OCI-LY1 (cell line): Measurements from ENCODE around the gene DDX31.

Experiments
- H2AFZ ChIP-seq: fragments of 200-600 bp; sonication (generic), shearing (Covaris generic); 2 replicates; pipeline ENCODE4 v1.6.0; 2014; ENCODE audit warnings: antibody characterized with exemption, mild to moderate bottlenecking, low read length
- H3F3A ChIP-seq: fragments of 200-600 bp; sonication (generic), shearing (Covaris generic); 2 replicates; pipeline ENCODE4 v1.6.0; 2014; ENCODE audit warnings: mild to moderate bottlenecking, antibody characterized with exemption, low read length, moderate library complexity; ENCODE audit not compliant: insufficient read depth
- H3K27ac ChIP-seq: fragments of 200-600 bp; sonication (generic); 2 replicates; pipeline ENCODE4 v1.5.1; 2014; ENCODE audit warnings: low read length, mixed run types, mild to moderate bottlenecking, low read depth; ENCODE audit not compliant: poor library complexity, severe bottlenecking
- H3K27me3 ChIP-seq: fragments of 200-600 bp; sonication (generic); 2 replicates; pipeline ENCODE4 v1.6.0; 2014; ENCODE audit warnings: antibody characterized with exemption, mild to moderate bottlenecking, low read length, moderate library complexity; ENCODE audit not compliant: insufficient read depth
- H3K36me3 ChIP-seq: fragments of 200-600 bp; sonication (generic); 2 replicates; pipeline ENCODE4 v1.6.1; 2014; ENCODE audit warnings: mild to moderate bottlenecking, antibody characterized with exemption, low read length, moderate library complexity, mixed read lengths; ENCODE audit not compliant: insufficient read depth
- H3K4me1 ChIP-seq: fragments of 200-600 bp; sonication (generic); 2 replicates; pipeline ENCODE4 v1.5.1; 2014; ENCODE audit warnings: mild to moderate bottlenecking, low read length, moderate library complexity; ENCODE audit not compliant: insufficient read depth, severe bottlenecking
- H3K4me2 ChIP-seq: fragments of 200-600 bp; sonication (generic), shearing (Covaris generic); 2 replicates; pipeline ENCODE4 v1.6.1; 2014; ENCODE audit warnings: low read length
- H3K4me3 ChIP-seq: fragments of 200-600 bp; sonication (generic); 2 replicates; pipeline ENCODE4 v1.5.1; 2014; ENCODE audit warnings: low read length, low read depth, mild to moderate bottlenecking, mixed read lengths; ENCODE audit not compliant: poor library complexity, severe bottlenecking
- H3K79me2 ChIP-seq: fragments of 200-600 bp; shearing (Covaris generic); 2 replicates; pipeline ENCODE4 v1.6.1; 2016; ENCODE audit warnings: mixed run types, low read length, mixed read lengths; ENCODE audit not compliant: insufficient read depth
- H3K9ac ChIP-seq: fragments of 200-600 bp; sonication (generic), shearing (Covaris generic); 2 replicates; pipeline ENCODE4 v1.6.1; 2014; ENCODE audit warnings: mild to moderate bottlenecking, low read length, mixed read lengths
- H3K9me2 ChIP-seq: fragments of 200-600 bp; sonication (generic), shearing (Covaris generic); 2 replicates; pipeline ENCODE4 v1.6.1; 2014; ENCODE audit warnings: low read depth, mild to moderate bottlenecking, low read length, mixed read lengths
- H3K9me3 ChIP-seq: fragments of 200-600 bp; shearing (Covaris generic); 2 replicates; pipeline ENCODE4 v1.6.1; 2014; ENCODE audit warnings: low read length, mixed read lengths
- H4K20me1 ChIP-seq: fragments of 200-600 bp; sonication (generic), shearing (Covaris generic); 2 replicates; pipeline ENCODE4 v1.6.0; 2016; ENCODE audit warnings: mild to moderate bottlenecking, low read length; ENCODE audit not compliant: insufficient read depth
- CTCF ChIP-seq: fragments of 200-600 bp; sonication (generic), shearing (Covaris generic); IDR thresholded peaks from 2 replicates; pipeline ENCODE4 v1.5.1; 2017; ENCODE audit warnings: mild to moderate bottlenecking, antibody characterized with exemption, low read length, moderate library complexity, mixed read lengths
- EZH2 ChIP-seq: fragments of 200-600 bp; sonication (generic), shearing (Covaris generic); IDR thresholded peaks from 2 replicates; pipeline ENCODE4 v1.8.0; 2017; ENCODE audit warnings: borderline replicate concordance, mixed run types, mild to moderate bottlenecking, antibody characterized with exemption, low read length, moderate library complexity, mixed read lengths

Gene DDX31

GRCh38 chr9:132630116-132630515 lies 39.7 kb downstream of the DDX31 start:
- H3K4me2 ChIP-seq, result no peak overlapping the region
- no peaks in the 10 kb centered on the region for H3K4me1 ChIP-seq
- no peaks in the 10 kb centered on the region for H3K79me2 ChIP-seq
- H3F3A ChIP-seq, result no peaks in the 10 kb centered on the region
- no peaks in the 10 kb centered on the region for H3K9me3 ChIP-seq
- H3K9me2 ChIP-seq, result no peaks in the 10 kb centered on the region
- H3K4me3 ChIP-seq, result no peak overlapping the region
- H3K9ac ChIP-seq, result no peak overlapping the region
- H3K27me3 ChIP-seq, result no peaks in the 10 kb centered on the region
- peaks cover 79% of the 10 kb centered on the region for H3K36me3 ChIP-seq
- no peak overlapping the region for H2AFZ ChIP-seq
- no peaks in the 10 kb centered on the region for H4K20me1 ChIP-seq
- TF ChIP-seq EZH2 (no peak), CTCF (no peak)
- no peak overlapping the region for H3K27ac ChIP-seq

GRCh38 chr9:132628746-132629145 lies 41.0 kb downstream of the DDX31 start:
- no peak for TF ChIP-seq CTCF
- no peak overlapping the region for H2AFZ ChIP-seq
- H4K20me1 ChIP-seq, result no peaks in the 10 kb centered on the region
- H3K9me2 ChIP-seq, result no peaks in the 10 kb centered on the region
- H3K36me3 ChIP-seq, result peaks cover 89% of the 10 kb centered on the region
- H3K27ac ChIP-seq, result no peak overlapping the region
- H3K79me2 ChIP-seq, result no peaks in the 10 kb centered on the region
- H3K4me3 ChIP-seq, result no peak overlapping the region
- no peaks in the 10 kb centered on the region for H3K9me3 ChIP-seq
- no peaks in the 10 kb centered on the region for H3K27me3 ChIP-seq
- no peak overlapping the region for H3K9ac ChIP-seq
- no peaks in the 10 kb centered on the region for H3F3A ChIP-seq
- H3K4me2 ChIP-seq, result no peak overlapping the region
- no peaks in the 10 kb centered on the region for H3K4me1 ChIP-seq

GRCh38 chr9:132627594-132627993 lies 42.2 kb downstream of the DDX31 start:
- Histone ChIP-seq H3K79me2 (no peaks in the 10 kb centered on the region), H2AFZ (no peak overlapping the region), H3K4me1 (no peaks in the 10 kb centered on the region), H3K4me3 (no peak overlapping the region), H3K4me2 (no peak overlapping the region), H3K27ac (no peak overlapping the region), H3K36me3 (peaks cover 83% of the 10 kb centered on the region), H3K9me2 (no peaks in the 10 kb centered on the region), H3K9me3 (no peaks in the 10 kb centered on the region), H3F3A (no peaks in the 10 kb centered on the region), H4K20me1 (no peaks in the 10 kb centered on the region), H3K27me3 (no peaks in the 10 kb centered on the region), H3K9ac (no peak overlapping the region)
- TF ChIP-seq CTCF (no peak), EZH2 (no peak)
